H9 (cell line): Measurements from ENCODE around the gene NT5C3B. TPM values are rescaled to one million over a fixed set of nuclear protein-coding genes. Genes with fewer than 3 reads are reported as not detected.

Source experiments
- DNase-seq: peaks from one replicate; pipeline ENCODE4 v3.0.0-alpha.2; 2017
- H2AFZ ChIP-seq: one replicate; pipeline ENCODE4 v1.6.1; 2013; ENCODE audit warnings: mild to moderate bottlenecking, low read length, control low read depth, moderate library complexity
- H2AK5ac ChIP-seq: 2 replicates; pipeline ENCODE4 v1.6.1; 2013; ENCODE audit warnings: low read length, control low read depth, mixed read lengths; ENCODE audit not compliant: insufficient read length
- H2BK120ac ChIP-seq: one replicate; pipeline ENCODE4 v1.6.1; 2013; ENCODE audit warnings: low read depth, mild to moderate bottlenecking, low read length, control low read depth, inconsistent platforms; ENCODE audit not compliant: poor library complexity, severe bottlenecking
- H2BK12ac ChIP-seq: 2 replicates; pipeline ENCODE4 v1.6.1; 2013; ENCODE audit warnings: low read length, control low read depth, mixed read lengths, low read depth; ENCODE audit not compliant: insufficient read length
- H2BK15ac ChIP-seq: 2 replicates; pipeline ENCODE4 v1.6.1; 2013; ENCODE audit warnings: low read depth, low read length, control low read depth
- H2BK20ac ChIP-seq: one replicate; pipeline ENCODE4 v1.6.1; 2013; ENCODE audit warnings: low read depth, mild to moderate bottlenecking, low read length, control low read depth, inconsistent platforms; ENCODE audit not compliant: poor library complexity, severe bottlenecking
- H2BK5ac ChIP-seq: 2 replicates; pipeline ENCODE4 v1.6.1; 2013; ENCODE audit warnings: low read length, control low read depth, mixed read lengths; ENCODE audit not compliant: insufficient read length
- H3K14ac ChIP-seq: 2 replicates; pipeline ENCODE4 v1.6.1; 2013; ENCODE audit warnings: low read length, control low read depth; ENCODE audit not compliant: insufficient read depth
- H3K18ac ChIP-seq: 2 replicates; pipeline ENCODE4 v1.6.1; 2013; ENCODE audit warnings: low read depth, mild to moderate bottlenecking, mixed read lengths, low read length, control low read depth; ENCODE audit not compliant: insufficient read length
- H3K23ac ChIP-seq: 2 replicates; pipeline ENCODE4 v1.6.1; 2013; ENCODE audit warnings: low read length, control low read depth, mixed read lengths, low read depth; ENCODE audit not compliant: insufficient read length
- H3K23me2 ChIP-seq: 2 replicates; pipeline ENCODE4 v1.6.1; 2013; ENCODE audit warnings: low read depth, mild to moderate bottlenecking, mixed read lengths, low read length, control low read depth; ENCODE audit not compliant: insufficient read length, poor library complexity, severe bottlenecking
- H3K27ac ChIP-seq: 2 replicates; pipeline ENCODE4 v1.5.1; 2013; ENCODE audit warnings: low read length, control low read depth, mixed read lengths, low read depth; ENCODE audit not compliant: insufficient read length
- H3K27me3 ChIP-seq: 2 replicates; pipeline ENCODE4 v1.6.1; 2013; ENCODE audit warnings: low read length, control low read depth, inconsistent platforms; ENCODE audit not compliant: insufficient read depth
- H3K4ac ChIP-seq: 2 replicates; pipeline ENCODE4 v1.6.1; 2013; ENCODE audit warnings: low read depth, mild to moderate bottlenecking, control low read depth, inconsistent platforms, low read length, moderate library complexity
- H3K4me1 ChIP-seq: 2 replicates; pipeline ENCODE4 v1.6.1; 2013; ENCODE audit warnings: low read length, control low read depth, inconsistent platforms; ENCODE audit not compliant: insufficient read depth
- H3K4me2 ChIP-seq: 2 replicates; pipeline ENCODE4 v1.6.1; 2013; ENCODE audit warnings: low read length, control low read depth, mixed read lengths; ENCODE audit not compliant: insufficient read length, insufficient read depth
- H3K56ac ChIP-seq: 2 replicates; pipeline ENCODE4 v1.6.1; 2013; ENCODE audit warnings: low read depth, mild to moderate bottlenecking, mixed read lengths, low read length, control low read depth; ENCODE audit not compliant: insufficient read length
- H3K79me1 ChIP-seq: 2 replicates; pipeline ENCODE4 v1.6.1; 2013; ENCODE audit warnings: low read depth, mild to moderate bottlenecking, moderate library complexity, low read length, control low read depth, inconsistent platforms; ENCODE audit not compliant: insufficient read depth, poor library complexity, severe bottlenecking
- H3K79me2 ChIP-seq: 2 replicates; pipeline ENCODE4 v1.6.1; 2013; ENCODE audit warnings: low read length, control low read depth, inconsistent platforms; ENCODE audit not compliant: insufficient read depth
- H3K9ac ChIP-seq: 2 replicates; pipeline ENCODE4 v1.6.1; 2013; ENCODE audit warnings: low read length, control low read depth, mixed read lengths; ENCODE audit not compliant: insufficient read length; ENCODE audit errors: extremely low read depth
- H3K9me3 ChIP-seq: one replicate; pipeline ENCODE4 v1.6.1; 2013; ENCODE audit warnings: low read depth, low read length, inconsistent platforms; ENCODE audit not compliant: control insufficient read depth
- H3T11ph ChIP-seq: one replicate; pipeline ENCODE4 v1.6.1; 2013; ENCODE audit warnings: mild to moderate bottlenecking, low read length, control low read depth, inconsistent platforms
- H4K20me1 ChIP-seq: one replicate; pipeline ENCODE4 v1.6.1; 2013; ENCODE audit not compliant: control insufficient read depth, insufficient read length, insufficient read depth
- H4K5ac ChIP-seq: 2 replicates; pipeline ENCODE4 v1.6.1; 2013; ENCODE audit warnings: low read depth, mild to moderate bottlenecking, mixed read lengths, low read length, control low read depth; ENCODE audit not compliant: insufficient read length
- H4K8ac ChIP-seq: replicated peaks from 2 replicates; pipeline ENCODE4 v1.6.1; 2013; ENCODE audit warnings: low read length, control low read depth, mixed read lengths, low read depth; ENCODE audit not compliant: insufficient read length
- H4K91ac ChIP-seq: 2 replicates; pipeline ENCODE4 v1.6.1; 2013; ENCODE audit warnings: low read depth, mild to moderate bottlenecking, moderate library complexity, mixed read lengths, low read length, control low read depth; ENCODE audit not compliant: insufficient read length
- H3K27ac Mint-ChIP-seq, 3 experiments: 2 replicates in 2 of 3; 3 replicates in 1 of 3; pipeline ENCODE4 v1.8.0; 2020 to 2021; ENCODE audit warnings: mixed read lengths in 3 of 3, mild to moderate bottlenecking in 1 of 3, moderate library complexity in 1 of 3
- H3K27me3 Mint-ChIP-seq: 2 replicates; pipeline ENCODE4 v1.8.0; 2021; ENCODE audit warnings: low read depth, mild to moderate bottlenecking, moderate library complexity, mixed read lengths
- H3K36me3 Mint-ChIP-seq, 3 experiments: 2 replicates in 2 of 3; 3 replicates in 1 of 3; pipeline ENCODE4 v1.8.0; 2020 to 2021; ENCODE audit warnings: low read depth in 3 of 3, mixed read lengths in 3 of 3; ENCODE audit not compliant: insufficient read depth in 1 of 3
- H3K4me1 Mint-ChIP-seq, 2 experiments: 2 replicates each; pipeline ENCODE4 v1.8.0; 2020; ENCODE audit warnings: mixed read lengths in 2 of 2
- H3K4me3 Mint-ChIP-seq, 2 experiments: 2 replicates in 1 of 2; 3 replicates in 1 of 2; pipeline ENCODE4 v1.8.0; 2020 to 2021; ENCODE audit warnings: mild to moderate bottlenecking in 2 of 2, mixed read lengths in 2 of 2, moderate library complexity in 1 of 2
- H3K9me3 Mint-ChIP-seq, 2 experiments: 2 replicates in 1 of 2; 3 replicates in 1 of 2; pipeline ENCODE4 v1.8.0; 2020; ENCODE audit warnings: mild to moderate bottlenecking in 2 of 2, mixed read lengths in 2 of 2, moderate library complexity in 1 of 2
- WGBS: extraction: QIAGEN DNeasy Blood & Tissue Kit; methylation state at CpG from one replicate; pipeline ENCODE4 v1.1.7; 2013; ENCODE audit warnings: missing lambda C conversion rate, low lambda C conversion rate, mixed read lengths; ENCODE audit not compliant: insufficient read length; ENCODE audit errors: extremely low coverage; 5-methylcytosine and 5-hydroxymethylcytosine counted together
- long read RNA-seq: library from polyadenylated mRNA; unstranded; transcript quantifications from one replicate; pipeline ENCODE4 v2.0.0, GENCODE V29; 2020
- total RNA-seq: library from RNA; stranded (reverse); gene quantifications from 2 replicates; pipeline ENCODE4 v1.2.1, GENCODE V29; 2021
- TF ChIP-seq, protein P1 (sequence below): fragments of 200-600 bp; sonication (generic); conservative IDR thresholded peaks from 3 replicates; pipeline ENCODE4 v1.8.0; 2021; ENCODE audit warnings: antibody characterized with exemption, mild to moderate bottlenecking

The NT5C3B gene
- total RNA-seq = 66.2 and 76.1 TPM in 2 replicates
- long read RNA-seq, transcript NT5C3B-216 (8 exons, 1,534 nt) = minor isoform, 63 of 200 reads
- long read RNA-seq, transcript NT5C3B-203 (9 exons, 975 nt) = major isoform, 70 of 200 reads
- long read RNA-seq, transcript NT5C3B-206 (9 exons, 1,573 nt) = minor isoform, 7 of 200 reads
- long read RNA-seq, partial matches to known transcripts = 4 of 200 reads
- long read RNA-seq, other reads (novel, unspliced or antisense) = 56 of 200 reads

- no peak within 1 kb of the TSS for H2BK12ac ChIP-seq
- Mint-ChIP-seq H3K27me3 (peaks cover 16% of the 10 kb centered on the region), H3K27ac (no peak within 1 kb of the TSS; a peak in 1 of 7 replicates), H3K4me1 (peaks cover 10 to 12% of the 10 kb centered on the region in 2 experiments), H3K4me3 (peak within 1 kb of the TSS; percentile 83 to 89), H3K9me3 (no peaks in the 10 kb centered on the region), H3K36me3 (peaks cover 8 to 27% (median 23%) of the 10 kb centered on the region in 3 experiments; a peak in 6 of 7 replicates)
- no peaks in the 10 kb centered on the region for H3K79me1 ChIP-seq
- H4K8ac ChIP-seq = no peak within 1 kb of the TSS
- no peak within 1 kb of the TSS for H3K27ac ChIP-seq
- H3K56ac ChIP-seq = no peak within 1 kb of the TSS
- H3K18ac ChIP-seq = peak within 1 kb of the TSS; percentile 82
- no peaks in the 10 kb centered on the region for H3K79me2 ChIP-seq
- no peak within 1 kb of the TSS for H2BK15ac ChIP-seq
- no peak within 1 kb of the TSS for H4K5ac ChIP-seq
- no CpG with 5 or more reads among the region's 72 CpGs for WGBS
- no peaks in the 10 kb centered on the region for H3K4me1 ChIP-seq
- DNase-seq = peak; percentile 78
- peak within 1 kb of the TSS; percentile 65 for H3K4me2 ChIP-seq
- H2AK5ac ChIP-seq = no peak within 1 kb of the TSS
- TF ChIP-seq, protein P1, sequence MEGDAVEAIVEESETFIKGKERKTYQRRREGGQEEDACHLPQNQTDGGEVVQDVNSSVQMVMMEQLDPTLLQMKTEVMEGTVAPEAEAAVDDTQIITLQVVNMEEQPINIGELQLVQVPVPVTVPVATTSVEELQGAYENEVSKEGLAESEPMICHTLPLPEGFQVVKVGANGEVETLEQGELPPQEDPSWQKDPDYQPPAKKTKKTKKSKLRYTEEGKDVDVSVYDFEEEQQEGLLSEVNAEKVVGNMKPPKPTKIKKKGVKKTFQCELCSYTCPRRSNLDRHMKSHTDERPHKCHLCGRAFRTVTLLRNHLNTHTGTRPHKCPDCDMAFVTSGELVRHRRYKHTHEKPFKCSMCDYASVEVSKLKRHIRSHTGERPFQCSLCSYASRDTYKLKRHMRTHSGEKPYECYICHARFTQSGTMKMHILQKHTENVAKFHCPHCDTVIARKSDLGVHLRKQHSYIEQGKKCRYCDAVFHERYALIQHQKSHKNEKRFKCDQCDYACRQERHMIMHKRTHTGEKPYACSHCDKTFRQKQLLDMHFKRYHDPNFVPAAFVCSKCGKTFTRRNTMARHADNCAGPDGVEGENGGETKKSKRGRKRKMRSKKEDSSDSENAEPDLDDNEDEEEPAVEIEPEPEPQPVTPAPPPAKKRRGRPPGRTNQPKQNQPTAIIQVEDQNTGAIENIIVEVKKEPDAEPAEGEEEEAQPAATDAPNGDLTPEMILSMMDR = no peak
- peak within 1 kb of the TSS; percentile 61 for H3K9ac ChIP-seq
- H3K23me2 ChIP-seq = peaks cover 5% of the 10 kb centered on the region
- no peak within 1 kb of the TSS for H4K91ac ChIP-seq
- H3K9me3 ChIP-seq = no peaks in the 10 kb centered on the region
- H2BK5ac ChIP-seq = no peak within 1 kb of the TSS
- no peaks in the 10 kb centered on the region for H3K27me3 ChIP-seq
- peaks cover 2% of the 10 kb centered on the region for H4K20me1 ChIP-seq
- H2AFZ ChIP-seq = peak within 1 kb of the TSS; percentile 99
- peak within 1 kb of the TSS; percentile 89 for H3K14ac ChIP-seq
- H2BK20ac ChIP-seq = no peak within 1 kb of the TSS
- H3K4ac ChIP-seq = no peak within 1 kb of the TSS
- H3K23ac ChIP-seq = no peak within 1 kb of the TSS
- H3T11ph ChIP-seq = no peak within 1 kb of the TSS
- H2BK120ac ChIP-seq = no peak within 1 kb of the TSS
These were observed at the start of gene NT5C3B for GRCh38 chr17:41835800-41836549. Gene NT5C3B (minus strand): TSS chr17:41836232. CDS start chr17:41836193, 39 bp downstream.
